ENCODE data around the gene TSPAN9. TPM values are rescaled to one million over a fixed set of nuclear protein-coding genes. Genes with fewer than 3 reads are reported as not detected.
A peak's percentile ranks its signal among the peaks of the same experiment; 100 is the strongest.

TSPAN9 gene
- total and polyA plus RNA-seq, 9 of the 15 experiments (the other 6 are each of a cell fraction or from before 2014, with no cell fraction given): 0.23 to 2.1 (median 0.60) TPM; not detected in 2

GRCh38 chr12:3034067-3034750 lies 43.0 kb upstream of the TSPAN9 start:
- no TSS peak for BruUV-seq (replicated peaks)
- FAIRE-seq (peak; percentile 78), ATAC-seq (peak; percentile 97), DNase-seq (ENCODE audit: extremely low read depth in 1 of 4, low spot score in 3 of 4) (peak; percentile 67 to 74 (median 70))
- intact Hi-C loops (cut with micrococcal nuclease) (no loop called here), in situ Hi-C loops (cut with MboI) (loop anchor here (10.0 kb wide), 1 partner anchor 159 kb away; the partner anchor contains the start of genes FOXM1 and RHNO1)
- Histone ChIP-seq H3K9me1 (ENCODE audit: control insufficient read depth, insufficient read depth, low read length) (no peaks in the 10 kb centered on the region), H2AFZ (ENCODE audit: low read depth, low read length) (no peak overlapping the region), H3K9ac (ENCODE audit: insufficient read depth in 1 of 2, low read depth in 2 of 2, low read length in 2 of 2) (no peak overlapping the region), H3K4me1 (replicated peaks in 1 of 2; ENCODE audit: control insufficient read depth in 2 of 2, insufficient read depth in 2 of 2, low read length in 2 of 2) (peaks cover 0 to 15% of the 10 kb centered on the region in 2 experiments; a peak in 2 of 5 replicates), H3K27me3 (ENCODE audit: control insufficient read depth in 2 of 2, insufficient read depth in 2 of 2, low read length in 2 of 2) (no peaks in the 10 kb centered on the region), H3K79me2 (ENCODE audit: control insufficient read depth, insufficient read depth, low read length) (no peaks in the 10 kb centered on the region), H3K9me3 (replicated peaks; ENCODE audit: control insufficient read depth, insufficient read depth, low read depth, low read length) (no peaks in the 10 kb centered on the region), H3K4me3 (no peak overlapping the region), H4K20me1 (replicated peaks; ENCODE audit: control insufficient read depth, insufficient read depth, low read length) (no peaks in the 10 kb centered on the region), H3K4me2 (ENCODE audit: insufficient read depth, low read length) (no peak overlapping the region), H3K27ac (ENCODE audit: extremely low read depth, low read depth, low read length) (no peak overlapping the region), H3K36me3 (ENCODE audit: control insufficient read depth, insufficient read depth, low read length) (peaks cover 30% of the 10 kb centered on the region; the same call in 2 of the 3 replicates)
- POLR2A ChIA-PET: interaction anchor here (0.6 kb wide), 1 partner anchor 170 kb away, joined by 3 read pairs; no protein-coding TSS in a partner anchor
- CTCF ChIA-PET (ENCODE audit: low intra/inter-chr PET ratio): interaction anchor here (0.6 to 0.8 kb wide), 3 partner anchors 94 to 188 kb away, joined by 3 to 4 read pairs (median 4); no protein-coding TSS in a partner anchor
- WGBS (ENCODE audit: insufficient coverage, low coverage, missing lambda C conversion rate): 49% methylated on average over 6 of the region's 10 CpGs
- TF ChIP-seq CTBP1 (IDR thresholded peaks at IDR 0.05; ENCODE audit: borderline replicate concordance) (peak; percentile 23; the same call in 1 of the 2 replicates), KLF16 (IDR thresholded peaks at IDR 0.05) (0 out of 2 replicates have a peak, but pooled peaks have one; percentile 14), CBFA2T3 (IDR thresholded peaks at IDR 0.05) (no peak), CTCF (IDR thresholded peaks at IDR 0.05 in 2 of 3, conservative IDR thresholded peaks at IDR 0.05 in 1 of 3; ENCODE audit: insufficient read depth in 2 of 3, low read depth in 1 of 3, low read length in 3 of 3) (peak; percentile 68 to 75 (median 68)), KDM5B (IDR thresholded peaks at IDR 0.05; ENCODE audit: insufficient replicate concordance, low read depth, low read length) (no peak), SMC3 (conservative IDR thresholded peaks at IDR 0.05; ENCODE audit: insufficient read depth, low read depth, low read length) (peak; percentile 48), TFE3 (CRISPR knock-in tag; IDR thresholded peaks at IDR 0.05) (no peak), FOSL1 (tag; conservative IDR thresholded peaks at IDR 0.05) (no peak), ZFX (CRISPR knock-in tag; IDR thresholded peaks at IDR 0.05) (no peak), PKNOX1 (IDR thresholded peaks at IDR 0.05) (0 out of 2 replicates have a peak, but pooled peaks have one; percentile 7)
- TF ChIP-seq, protein P1, sequence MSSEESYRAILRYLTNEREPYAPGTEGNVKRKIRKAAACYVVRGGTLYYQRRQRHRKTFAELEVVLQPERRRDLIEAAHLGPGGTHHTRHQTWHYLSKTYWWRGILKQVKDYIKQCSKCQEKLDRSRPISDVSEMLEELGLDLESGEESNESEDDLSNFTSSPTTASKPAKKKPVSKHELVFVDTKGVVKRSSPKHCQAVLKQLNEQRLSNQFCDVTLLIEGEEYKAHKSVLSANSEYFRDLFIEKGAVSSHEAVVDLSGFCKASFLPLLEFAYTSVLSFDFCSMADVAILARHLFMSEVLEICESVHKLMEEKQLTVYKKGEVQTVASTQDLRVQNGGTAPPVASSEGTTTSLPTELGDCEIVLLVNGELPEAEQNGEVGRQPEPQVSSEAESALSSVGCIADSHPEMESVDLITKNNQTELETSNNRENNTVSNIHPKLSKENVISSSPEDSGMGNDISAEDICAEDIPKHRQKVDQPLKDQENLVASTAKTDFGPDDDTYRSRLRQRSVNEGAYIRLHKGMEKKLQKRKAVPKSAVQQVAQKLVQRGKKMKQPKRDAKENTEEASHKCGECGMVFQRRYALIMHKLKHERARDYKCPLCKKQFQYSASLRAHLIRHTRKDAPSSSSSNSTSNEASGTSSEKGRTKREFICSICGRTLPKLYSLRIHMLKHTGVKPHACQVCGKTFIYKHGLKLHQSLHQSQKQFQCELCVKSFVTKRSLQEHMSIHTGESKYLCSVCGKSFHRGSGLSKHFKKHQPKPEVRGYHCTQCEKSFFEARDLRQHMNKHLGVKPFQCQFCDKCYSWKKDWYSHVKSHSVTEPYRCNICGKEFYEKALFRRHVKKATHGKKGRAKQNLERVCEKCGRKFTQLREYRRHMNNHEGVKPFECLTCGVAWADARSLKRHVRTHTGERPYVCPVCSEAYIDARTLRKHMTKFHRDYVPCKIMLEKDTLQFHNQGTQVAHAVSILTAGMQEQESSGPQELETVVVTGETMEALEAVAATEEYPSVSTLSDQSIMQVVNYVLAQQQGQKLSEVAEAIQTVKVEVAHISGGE (CRISPR knock-in tag; IDR thresholded peaks at IDR 0.05): no peak

Data from K562 (cell line).